HEK293 (cell line): ENCODE measurements around the gene SPTAN1.

Experiments used
- CTCF ChIA-PET: fragments of 350-600 bp; formaldehyde crosslinking; extraction: SDS; loops from one replicate; lab custom pipeline; 2021; ENCODE audit warnings: antibody characterized with exemption; lab: Yijun Ruan, JAX
- POLR2A ChIA-PET: fragments of 300-600 bp; formaldehyde crosslinking; extraction: SDS; loops from one replicate; lab custom pipeline; 2020; ENCODE audit warnings: antibody characterized with exemption, inconsistent platforms; lab: Yijun Ruan, JAX
- H3K27ac ChIP-seq: fragments of 200-500 bp; sonication (Bioruptor generic); 2 replicates; pipeline ENCODE4 v1.5.1; 2014; ENCODE audit warnings: low read depth, low read length, control low read depth, inconsistent platforms; ENCODE audit errors: extremely low read depth
- H3K36me3 ChIP-seq, 2 experiments: fragments of 200-500 bp in 1 of 2; sonication (Bioruptor generic) in 1 of 2; 1 replicate in 1 of 2; 2 replicates in 1 of 2; pipeline ENCODE4 v1.5.1; 2014 to 2017; ENCODE audit warnings: inconsistent platforms in 2 of 2, low read length in 2 of 2; ENCODE audit not compliant: control insufficient read depth in 2 of 2, insufficient read depth in 1 of 2
- H3K4me1 ChIP-seq: fragments of 200-500 bp; sonication (Bioruptor generic); 2 replicates; pipeline ENCODE4 v1.5.1; 2014; ENCODE audit warnings: mild to moderate bottlenecking, low read length, inconsistent platforms; ENCODE audit not compliant: control insufficient read depth, insufficient read depth
- H3K4me3 ChIP-seq: 2 replicates; pipeline ENCODE4 v1.5.1; 2011; ENCODE audit warnings: low read depth, mild to moderate bottlenecking, control low read depth, low read length, moderate library complexity
- H3K9me3 ChIP-seq: fragments of 200-500 bp; sonication (Bioruptor generic); 2 replicates; pipeline ENCODE4 v1.5.1; 2014; ENCODE audit warnings: low read depth, low read length, inconsistent platforms; ENCODE audit not compliant: control insufficient read depth, insufficient read depth
- BCL11B ChIP-seq: fragments of 450-650 bp; formaldehyde crosslinking; IDR thresholded peaks from 2 replicates; pipeline ENCODE4 v1.5.1; 2016; ENCODE audit warnings: low read depth, missing biosample characterization, missing genetic modification characterization
- GLIS2 ChIP-seq: fragments of 450-650 bp; formaldehyde crosslinking; IDR thresholded peaks from 2 replicates; pipeline ENCODE4 v1.5.1; 2016; ENCODE audit warnings: missing biosample characterization, missing genetic modification characterization
- HIC1 ChIP-seq: fragments of 450-650 bp; formaldehyde crosslinking; IDR thresholded peaks from 2 replicates; pipeline ENCODE4 v1.5.1; 2016; ENCODE audit warnings: missing biosample characterization, missing genetic modification characterization
- KLF9 ChIP-seq: fragments of 450-650 bp; formaldehyde crosslinking; IDR thresholded peaks from 2 replicates; pipeline ENCODE4 v1.5.1; 2016; ENCODE audit warnings: missing biosample characterization, missing genetic modification characterization, low read depth
- PRDM2 ChIP-seq: fragments of 450-650 bp; formaldehyde crosslinking; IDR thresholded peaks from 2 replicates; pipeline ENCODE4 v1.5.1; 2016; ENCODE audit warnings: missing biosample characterization, missing genetic modification characterization, borderline replicate concordance
- YY1 ChIP-seq: fragments of 450-650 bp; formaldehyde crosslinking; IDR thresholded peaks from 2 replicates; pipeline ENCODE4 v1.5.1; 2018; ENCODE audit warnings: missing biosample characterization, missing genetic modification characterization
- ZBTB11 ChIP-seq: fragments of 450-650 bp; formaldehyde crosslinking; conservative IDR thresholded peaks from 2 replicates; pipeline ENCODE4 v1.5.1; 2016; ENCODE audit warnings: low read depth, missing biosample characterization, missing genetic modification characterization
- ZFP69B ChIP-seq: fragments of 450-650 bp; formaldehyde crosslinking; IDR thresholded peaks from 2 replicates; pipeline ENCODE4 v1.5.1; 2016; ENCODE audit warnings: missing biosample characterization, missing genetic modification characterization
- ZNF174 ChIP-seq: fragments of 450-650 bp; formaldehyde crosslinking; IDR thresholded peaks from 2 replicates; pipeline ENCODE4 v1.5.0; 2017; ENCODE audit warnings: missing biosample characterization, mild to moderate bottlenecking, missing genetic modification characterization
- ZNF266 ChIP-seq: fragments of 450-650 bp; formaldehyde crosslinking; IDR thresholded peaks from 2 replicates; pipeline ENCODE4 v1.5.1; 2016; ENCODE audit warnings: missing biosample characterization, missing genetic modification characterization, low read depth
- ZNF324 ChIP-seq: fragments of 450-650 bp; formaldehyde crosslinking; IDR thresholded peaks from 2 replicates; pipeline ENCODE4 v1.5.1; 2016; ENCODE audit warnings: missing biosample characterization, missing genetic modification characterization
- ZNF433 ChIP-seq: fragments of 450-650 bp; formaldehyde crosslinking; IDR thresholded peaks from 2 replicates; pipeline ENCODE4 v1.5.1; 2016; ENCODE audit warnings: missing biosample characterization, missing genetic modification characterization, low read depth
- ZNF473 ChIP-seq: fragments of 450-650 bp; formaldehyde crosslinking; IDR thresholded peaks from 2 replicates; pipeline ENCODE4 v1.5.1; 2017; ENCODE audit warnings: missing biosample characterization, missing genetic modification characterization
- ZNF488 ChIP-seq: fragments of 450-650 bp; formaldehyde crosslinking; IDR thresholded peaks from 2 replicates; pipeline ENCODE4 v1.5.1; 2016; ENCODE audit warnings: missing biosample characterization, missing genetic modification characterization
- ZNF558 ChIP-seq: fragments of 450-650 bp; formaldehyde crosslinking; IDR thresholded peaks from 2 replicates; pipeline ENCODE4 v1.5.1; 2016; ENCODE audit warnings: missing biosample characterization, missing genetic modification characterization
- ZNF580 ChIP-seq: fragments of 450-650 bp; formaldehyde crosslinking; IDR thresholded peaks from 2 replicates; pipeline ENCODE4 v1.5.1; 2016; ENCODE audit warnings: missing biosample characterization, missing genetic modification characterization
- ZNF645 ChIP-seq: fragments of 450-650 bp; formaldehyde crosslinking; IDR thresholded peaks from 2 replicates; pipeline ENCODE4; 2016; ENCODE audit warnings: missing biosample characterization, missing genetic modification characterization
- ZNF670 ChIP-seq: fragments of 450-650 bp; formaldehyde crosslinking; IDR thresholded peaks from 2 replicates; pipeline ENCODE4 v1.5.1; 2016; ENCODE audit warnings: missing biosample characterization, missing genetic modification characterization, low read depth
- ZNF830 ChIP-seq: fragments of 450-650 bp; IDR thresholded peaks from 2 replicates; pipeline ENCODE4 v1.5.0; 2018; ENCODE audit warnings: missing biosample characterization, missing genetic modification characterization, low read depth, mild to moderate bottlenecking, moderate library complexity

Gene SPTAN1

GRCh38 chr9:128556926-128557634 lies 4.7 kb downstream of the SPTAN1 start (continued):
- TF ChIP-seq HIC1 (tag by site-specific recombination) (no peak), ZNF473 (no peak)

- CTCF ChIA-PET: interaction anchor here (0.7 kb wide), 1 partner anchor 12 kb away, joined by 3 read pairs; no protein-coding TSS in a partner anchor
- TF ChIP-seq ZNF830 (tag by site-specific recombination) (no peak), ZNF488 (no peak), ZNF266 (tag by site-specific recombination) (no peak), KLF9 (tag by site-specific recombination) (peak; percentile 69), ZFP69B (no peak), ZNF580 (tag by site-specific recombination) (no peak), ZNF433 (tag by site-specific recombination) (no peak), ZBTB11 (no peak), ZNF324 (peak; percentile 10; the same call in 1 of the 2 replicates), BCL11B (no peak), ZNF558 (no peak), GLIS2 (tag by site-specific recombination) (no peak), ZNF670 (tag by site-specific recombination) (no peak), PRDM2 (no peak), YY1 (tag by site-specific recombination) (no peak), ZNF645 (tag by site-specific recombination) (no peak), ZNF174 (tag by site-specific recombination) (no peak)
These were observed 6.3 kb downstream of the SPTAN1 start for GRCh38 chr9:128558431-128559310.

More at GRCh38 chr9:128558431-128559310, 6.3 kb downstream of the SPTAN1 start:
- Histone ChIP-seq H3K36me3 (no peaks in the 10 kb centered on the region; a peak in 1 of 3 replicates), H3K4me3 (peak overlapping the region; percentile 3; the same call in 1 of the 2 replicates), H3K27ac (peak overlapping the region; percentile 65), H3K9me3 (no peaks in the 10 kb centered on the region), H3K4me1 (peaks cover 22% of the 10 kb centered on the region)
- POLR2A ChIA-PET: interaction anchor here (0.6 to 1.7 kb wide), 7 partner anchors 8 to 138 kb away, joined by 3 to 7 read pairs (median 3); partner anchors contain the start of genes CERCAM, GLE1, ODF2 and SET
